ENCODE data around the gene NCBP1. TPM values are rescaled to one million over a fixed set of nuclear protein-coding genes. Genes with fewer than 3 reads are reported as not detected.

The NCBP1 gene
- total RNA-seq, 2 experiments from 2014 or later = 42.2 to 43.0 TPM

GRCh38 chr9:97711223-97711626 lies 77.6 kb downstream of the NCBP1 start:
- Mint-ChIP-seq H3K27ac (no peak overlapping the region), H3K27me3 (peaks cover 8% of the 10 kb centered on the region), H3K36me3 (ENCODE audit: low read depth) (no peaks in the 10 kb centered on the region), H3K4me1 (peaks cover 20% of the 10 kb centered on the region), H3K9me3 (ENCODE audit: low read depth) (no peaks in the 10 kb centered on the region), H3K4me3 (no peak overlapping the region)
- ATAC-seq = no peak
- no peak for DNase-seq
- ChIA-PET POLR2A (no interaction called here), CTCF (no interaction called here)
- intact Hi-C loops (cut with DNase I, micrococcal nuclease) = loop anchor here (2.0 to 10.0 kb wide), 5 partner anchors 94 to 551 kb away; partner anchors contain the start of gene FOXE1 (in 1 of the 2)

DNA sequence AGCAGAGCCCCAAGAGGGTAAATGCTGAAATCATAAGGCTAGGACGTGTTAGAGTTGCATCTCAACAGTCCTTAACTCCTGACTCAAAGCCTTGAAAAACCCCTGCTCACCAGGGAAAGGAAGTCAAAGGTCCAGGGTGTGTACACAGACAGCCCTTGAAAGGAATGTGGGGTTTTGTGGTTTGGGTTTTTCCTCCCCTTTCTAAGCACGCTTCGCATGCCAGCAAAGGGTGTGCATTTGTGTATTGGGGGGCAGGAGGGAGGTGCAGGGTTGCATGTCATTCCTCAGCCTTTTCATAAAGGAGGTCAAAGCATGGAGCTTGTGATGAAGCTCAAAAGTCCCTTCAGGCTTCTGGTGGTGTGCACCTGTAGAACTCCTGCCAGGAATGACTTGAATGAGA lies 80.8 kb downstream of the NCBP1 start:
- H3K27me3 Mint-ChIP-seq = peaks cover 3% of the 10 kb centered on the region
- no peaks in the 10 kb centered on the region for H3K36me3 Mint-ChIP-seq (ENCODE audit: low read depth)
- no peak overlapping the region for H3K4me3 Mint-ChIP-seq
- ATAC-seq (no peak), DNase-seq (no peak)
- H3K4me1 Mint-ChIP-seq = peaks cover 20% of the 10 kb centered on the region
- CTCF ChIA-PET = interaction anchor here (1.0 to 1.1 kb wide), 4 partner anchors 10 to 46 kb away, joined by 3 to 5 read pairs (median 3); no protein-coding TSS in a partner anchor
- H3K9me3 Mint-ChIP-seq (ENCODE audit: low read depth) = no peaks in the 10 kb centered on the region
- POLR2A ChIA-PET = no interaction called here
- H3K27ac Mint-ChIP-seq = no peak overlapping the region
- intact Hi-C loops (cut with DNase I, micrococcal nuclease) = loop anchor here (2.0 to 10.0 kb wide), 4 partner anchors 88 to 548 kb away; no protein-coding TSS in a partner anchor

- CTCF ChIA-PET = interaction anchor here (1.2 to 2.5 kb wide), 3 partner anchors 10 to 173 kb away, joined by 3 to 7 read pairs (median 4); no protein-coding TSS in a partner anchor
Observed at GRCh38 chr9:97717866-97718265, 84.2 kb downstream of the NCBP1 start.

GRCh38 chr9:97721396-97721795 lies 87.8 kb downstream of the NCBP1 start:
- no peaks in the 10 kb centered on the region for H3K4me1 Mint-ChIP-seq
- no peak overlapping the region for H3K4me3 Mint-ChIP-seq
- POLR2A ChIA-PET = no interaction called here
- CTCF ChIA-PET = no interaction called here
- no peak for DNase-seq
- H3K36me3 Mint-ChIP-seq (ENCODE audit: low read depth) = no peaks in the 10 kb centered on the region
- ATAC-seq = no peak
- no peak overlapping the region for H3K27ac Mint-ChIP-seq
- intact Hi-C loops (cut with DNase I, micrococcal nuclease) = loop anchor here in 1 of 2 experiments (5.0 kb wide), 1 partner anchor 41 kb away; no protein-coding TSS in a partner anchor
- H3K27me3 Mint-ChIP-seq = peaks cover 14% of the 10 kb centered on the region
- peaks cover 2% of the 10 kb centered on the region for H3K9me3 Mint-ChIP-seq (ENCODE audit: low read depth)

More at GRCh38 chr9:97717866-97718265, 84.2 kb downstream of the NCBP1 start:
- Mint-ChIP-seq H3K27me3 (peaks cover 7% of the 10 kb centered on the region), H3K27ac (no peak overlapping the region), H3K36me3 (ENCODE audit: low read depth) (no peaks in the 10 kb centered on the region), H3K4me1 (peaks cover 11% of the 10 kb centered on the region), H3K4me3 (no peak overlapping the region), H3K9me3 (ENCODE audit: low read depth) (peaks cover 2% of the 10 kb centered on the region)
- POLR2A ChIA-PET = interaction anchor here (0.6 kb wide), 1 partner anchor 64 kb away, joined by 5 read pairs; no protein-coding TSS in a partner anchor
- no peak for ATAC-seq
- intact Hi-C loops (cut with DNase I, micrococcal nuclease) = loop anchor here in 1 of 2 experiments (10.0 kb wide), 1 partner anchor 87 kb away; no protein-coding TSS in a partner anchor
- no peak for DNase-seq

DNA sequence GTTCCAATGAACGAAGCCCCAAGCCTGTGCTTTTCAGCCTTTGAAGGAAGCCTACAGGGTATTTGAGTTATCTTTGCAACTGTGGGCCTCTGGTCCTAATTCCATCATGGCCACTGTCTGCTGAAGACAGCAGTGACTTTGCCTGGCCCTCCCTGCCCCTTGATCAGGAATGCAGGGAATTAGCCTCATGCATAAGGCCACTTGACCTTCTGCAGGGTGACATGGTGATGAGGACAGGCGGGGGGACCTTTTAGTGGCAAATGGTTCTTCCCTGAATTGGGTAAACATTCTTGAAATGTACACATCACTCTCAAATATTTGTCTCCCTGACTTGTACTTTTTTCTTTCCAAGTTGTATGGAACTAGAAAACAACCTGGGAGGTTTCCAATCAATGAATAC lies 88.7 kb downstream of the NCBP1 start:
- H3K9me3 Mint-ChIP-seq (ENCODE audit: low read depth) = peaks cover 2% of the 10 kb centered on the region
- H3K36me3 Mint-ChIP-seq (ENCODE audit: low read depth) = no peaks in the 10 kb centered on the region
- ATAC-seq = no peak
- peaks cover 14% of the 10 kb centered on the region for H3K27me3 Mint-ChIP-seq
- intact Hi-C loops (cut with DNase I, micrococcal nuclease) = loop anchor here in 1 of 2 experiments (5.0 kb wide), 1 partner anchor 40 kb away; no protein-coding TSS in a partner anchor
- POLR2A ChIA-PET = no interaction called here
- no peaks in the 10 kb centered on the region for H3K4me1 Mint-ChIP-seq
- CTCF ChIA-PET = no interaction called here
- H3K4me3 Mint-ChIP-seq = no peak overlapping the region
- no peak for DNase-seq
- no peak overlapping the region for H3K27ac Mint-ChIP-seq

Other genes with a start within 250 kb of the NCBP1 start
- 1 to 10 TPM; 9.3 TPM for gene TDRD7, start 221.7 kb upstream of the NCBP1 start, total RNA-seq
- gene TMOD1, start 132.2 kb upstream of the NCBP1 start, total RNA-seq = 1 to 10 TPM; 1.3 to 1.5 TPM
- gene TSTD2, start 453 bp upstream of the NCBP1 start, total RNA-seq = 10 to 100 TPM; 12.7 to 15.0 TPM
- 10 to 100 TPM in 1 of 2 experiments, 1 to 10 TPM in 1; 8.7 to 11.1 TPM for gene XPA, start 63.5 kb downstream of the NCBP1 start, total RNA-seq
- under 1 TPM; 0.07 TPM for gene FOXE1, start 219.4 kb downstream of the NCBP1 start, total RNA-seq